ENCODE data around the gene RIC8B. TPM values are rescaled to one million over a fixed set of nuclear protein-coding genes. Genes with fewer than 3 reads are reported as not detected.

Gene RIC8B
- total and polyA plus RNA-seq, 2 of the 8 experiments (the other 6 are each of a cell fraction or from before 2014, with no cell fraction given), result 8.2 to 25.3 TPM

DNA sequence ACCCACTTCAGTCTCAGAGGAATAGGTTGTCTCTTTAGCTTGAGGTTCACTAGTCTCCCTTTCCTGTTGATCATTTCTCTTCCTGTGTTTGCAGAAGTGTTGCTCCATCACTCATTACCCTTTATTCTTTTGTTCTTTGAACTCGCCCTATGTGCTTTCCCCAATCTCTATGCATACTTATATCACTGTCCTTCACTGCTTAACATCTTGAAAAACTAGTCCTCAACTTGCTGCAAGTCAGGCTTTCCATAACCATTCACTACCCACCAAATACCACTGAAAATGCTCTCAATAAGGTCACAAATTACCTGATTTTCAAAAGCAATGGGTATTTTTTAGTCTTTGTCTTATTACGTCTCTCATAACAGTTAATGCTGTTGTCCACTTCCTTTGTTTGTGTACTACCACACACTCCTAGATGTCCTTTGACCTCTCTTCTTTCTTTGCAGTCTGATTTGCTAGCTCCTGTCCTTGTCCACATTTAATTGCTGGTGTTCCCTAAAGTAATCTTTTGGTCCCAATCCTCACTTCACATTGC, 80.8 kb downstream of the RIC8B start (continued):
- TF ChIP-seq CBX8 (IDR thresholded peaks at IDR 0.05; ENCODE audit: borderline replicate concordance, low read depth, low read length), result no peak
